PC-3 (cell line): ENCODE measurements around the gene MMP23B. TPM values are rescaled to one million over a fixed set of nuclear protein-coding genes. Genes with fewer than 3 reads are reported as not detected.
"Not testable (repeated sequence)": the region's sequence is repeated elsewhere in the genome, so short reads cannot be mapped to it uniquely, and the experiment has no call there.

Experiments
- ATAC-seq: fragments of 200-7000 bp; cut with Tn5 transposase; 2 replicates; pipeline ENCODE4 v1.9.1; 2020; ENCODE audit warnings: mild to moderate bottlenecking, moderate library complexity
- BruUV-seq: library from RNA; stranded (reverse); fragments of 400-500 nt; replicated peaks from 2 replicates; lab custom pipeline; 2021; lab: Mats Ljungman, UMichigan
- CTCF ChIA-PET: fragments of 300-600 bp; sonication (Branson Sonifier 250); formaldehyde crosslinking; loops from one replicate; lab custom pipeline; 2022; ENCODE audit warnings: antibody characterized with exemption; lab: Charles Lee
- POLR2A ChIA-PET: fragments of 300-600 bp; sonication (Branson Sonifier 250); formaldehyde crosslinking; loops from one replicate; lab custom pipeline; 2022; ENCODE audit warnings: antibody characterized with exemption; ENCODE audit not compliant: unreplicated experiment; lab: Charles Lee
- DNase-seq: peaks from one replicate; pipeline ENCODE4 v3.0.0-alpha.2; 2015
- H2AFZ ChIP-seq: fragments of 300-600 bp; sonication (generic); 2 replicates; pipeline ENCODE4 v1.6.0; 2016; ENCODE audit warnings: antibody characterized with exemption, low read length
- H3F3A ChIP-seq: fragments of 300-600 bp; sonication (generic); one replicate; pipeline ENCODE4 v1.6.0; 2017; ENCODE audit warnings: antibody characterized with exemption, low read length, control low read depth, mild to moderate bottlenecking; ENCODE audit not compliant: unreplicated experiment
- H3K27ac ChIP-seq: fragments of 300-600 bp; sonication (generic); 2 replicates; pipeline ENCODE4 v1.5.1; 2016; ENCODE audit warnings: mild to moderate bottlenecking, low read length
- H3K27me3 ChIP-seq: fragments of 300-600 bp; sonication (generic); 2 replicates; pipeline ENCODE4 v1.6.1; 2016; ENCODE audit warnings: low read length, mixed read lengths
- H3K36me3 ChIP-seq: fragments of 300-600 bp; sonication (generic); 2 replicates; pipeline ENCODE4 v1.6.1; 2016; ENCODE audit warnings: low read depth, mixed run types, low read length, mixed read lengths
- H3K4me1 ChIP-seq: fragments of 300-600 bp; sonication (generic); 2 replicates; pipeline ENCODE4 v1.5.1; 2016; ENCODE audit warnings: low read length; ENCODE audit not compliant: insufficient read depth
- H3K4me2 ChIP-seq: fragments of 300-600 bp; sonication (generic); 2 replicates; pipeline ENCODE4 v1.6.0; 2016; ENCODE audit warnings: low read length
- H3K4me3 ChIP-seq: fragments of 300-600 bp; sonication (generic); 2 replicates; pipeline ENCODE4 v1.5.1; 2016; ENCODE audit warnings: mild to moderate bottlenecking, low read length, mixed read lengths
- H3K79me2 ChIP-seq: fragments of 300-600 bp; sonication (generic); 2 replicates; pipeline ENCODE4 v1.6.1; 2017; ENCODE audit warnings: low read length, mixed read lengths
- H3K9ac ChIP-seq: fragments of 300-600 bp; sonication (generic); 2 replicates; pipeline ENCODE4 v1.6.0; 2016; ENCODE audit warnings: mild to moderate bottlenecking, low read length
- H3K9me2 ChIP-seq: fragments of 300-600 bp; sonication (generic); replicated peaks from 2 replicates; pipeline ENCODE4 v1.6.1; 2016; ENCODE audit warnings: mixed run types, low read length, mixed read lengths
- H3K9me3 ChIP-seq: fragments of 300-600 bp; sonication (generic); 2 replicates; pipeline ENCODE4 v1.6.1; 2016; ENCODE audit warnings: low read length, mixed read lengths
- H4K20me1 ChIP-seq: fragments of 300-600 bp; sonication (generic); 2 replicates; pipeline ENCODE4 v1.6.1; 2016; ENCODE audit warnings: low read length, mixed read lengths
- CTCF ChIP-seq: fragments of 300-600 bp; sonication (generic); conservative IDR thresholded peaks from 2 replicates; pipeline ENCODE4 v1.5.1; 2017; ENCODE audit warnings: antibody characterized with exemption, low read depth, mild to moderate bottlenecking, low read length
- EZH2 ChIP-seq: fragments of 300-600 bp; sonication (generic); IDR thresholded peaks from one replicate; pipeline ENCODE4 v1.6.1; 2017; ENCODE audit warnings: antibody characterized with exemption, mild to moderate bottlenecking, low read length; ENCODE audit not compliant: unreplicated experiment
- EZH2phosphoT487 ChIP-seq: fragments of 300-600 bp; sonication (generic); IDR thresholded peaks from 2 replicates; pipeline ENCODE4 v1.6.1; 2018; ENCODE audit warnings: mild to moderate bottlenecking, antibody characterized with exemption, low read length, borderline replicate concordance
- intact Hi-C: fragments of 100-400 bp; cut with micrococcal nuclease; formaldehyde crosslinking; loops from 2 replicates; pipeline ENCODE4 v1.9.0; 2023
- total RNA-seq: library from RNA; depleted of rRNA; stranded (reverse); fragments of >200 nt; gene quantifications from 2 replicates; pipeline ENCODE4 v1.2.3, GENCODE V29; 2014

The MMP23B gene
- total RNA-seq, 1 experiment from 2014 or later: 28.4 TPM

GRCh38 chr1:1630965-1631781 is 800 bp upstream of the MMP23B start:
- no peak overlapping the region for H3K9ac ChIP-seq
- peak overlapping the region; percentile 54 for H2AFZ ChIP-seq
- TF ChIP-seq EZH2phosphoT487: no peak
- TF ChIP-seq EZH2: no peak
- no peak for TF ChIP-seq CTCF

DNA sequence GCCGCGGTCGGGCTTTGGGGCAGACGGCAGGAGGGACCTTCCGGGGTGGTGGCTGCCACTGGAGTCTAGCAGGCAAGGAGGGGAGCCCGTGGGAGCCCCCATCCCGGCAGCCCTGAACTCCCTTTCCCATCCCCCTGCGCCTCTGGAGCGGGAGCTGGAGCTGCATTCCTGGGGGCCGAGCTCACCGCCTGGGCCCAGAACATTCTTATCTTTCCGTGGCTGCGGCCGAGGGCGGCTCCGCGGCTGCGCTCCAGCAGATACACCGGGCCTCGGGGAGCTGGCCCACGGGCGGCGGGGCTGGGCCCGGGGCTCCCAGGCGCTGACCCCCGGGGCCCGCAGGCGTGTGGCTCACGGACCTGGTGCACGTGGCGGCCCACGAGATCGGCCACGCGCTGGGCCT is 1.4 kb downstream of the MMP23B start:
- H3K27me3 ChIP-seq, H3F3A ChIP-seq, H3K27ac ChIP-seq, POLR2A ChIA-PET, DNase-seq, intact Hi-C loops, H2AFZ ChIP-seq, H3K4me2 ChIP-seq, H3K4me3 ChIP-seq, H3K79me2 ChIP-seq, CTCF ChIA-PET, H3K9me2 ChIP-seq, H3K9me3 ChIP-seq, ATAC-seq, H3K9ac ChIP-seq, H3K4me1 ChIP-seq, BruUV-seq, H4K20me1 ChIP-seq: not testable (repeated sequence)
- peaks cover 12% of the 10 kb centered on the region; the same call in 1 of the 2 replicates for H3K36me3 ChIP-seq

More at GRCh38 chr1:1630965-1631781, 800 bp upstream of the MMP23B start:
- Histone ChIP-seq H3K36me3 (no peaks in the 10 kb centered on the region), H3K79me2 (no peaks in the 10 kb centered on the region), H3K9me3 (no peaks in the 10 kb centered on the region), H4K20me1 (no peaks in the 10 kb centered on the region), H3F3A (no peaks in the 10 kb centered on the region), H3K4me1 (peaks cover 7% of the 10 kb centered on the region; the same call in 1 of the 2 replicates), H3K9me2 (no peaks in the 10 kb centered on the region), H3K4me2 (peak overlapping the region; percentile 73), H3K27ac (no peak overlapping the region), H3K4me3 (peak overlapping the region; percentile 64), H3K27me3 (no peaks in the 10 kb centered on the region)
- no TSS peak for BruUV-seq
- CTCF ChIA-PET: interaction anchor here (0.6 kb wide), 1 partner anchor 16 kb away, joined by 4 read pairs; the partner anchor contains the start of gene MIB2
- DNase-seq (peak; percentile 23), ATAC-seq (peak; percentile 44)
- POLR2A ChIA-PET: interaction anchor here (0.5 kb wide), 1 partner anchor 171 kb away, joined by 5 read pairs; no protein-coding TSS in a partner anchor
- intact Hi-C loops: no loop called here

DNA sequence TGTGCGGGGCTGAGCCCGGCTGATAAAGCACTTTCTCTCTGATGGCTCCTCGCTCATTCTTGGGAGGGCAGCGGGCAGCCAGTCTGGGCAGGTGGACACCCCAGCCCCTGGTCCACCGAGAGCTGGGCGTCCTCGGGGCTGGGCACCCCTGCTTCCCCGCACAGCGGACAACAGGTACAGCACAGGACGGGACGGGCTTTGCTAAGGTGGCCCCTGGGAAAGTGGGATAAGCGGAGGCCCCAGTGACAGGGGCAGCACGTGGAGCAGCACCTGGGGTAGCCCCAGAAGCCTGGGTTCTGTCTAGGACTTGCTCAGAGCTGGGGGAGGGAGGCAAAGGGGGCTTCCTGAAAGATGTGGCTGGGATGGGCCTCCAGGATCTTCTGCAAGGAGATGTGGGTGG is 2.6 kb downstream of the MMP23B start:
- not testable (repeated sequence) for H3K9me2 ChIP-seq, BruUV-seq, H3K27me3 ChIP-seq

GRCh38 chr1:1636621-1637478 is 4.9 kb downstream of the MMP23B start:
- H3K27me3 ChIP-seq, H3F3A ChIP-seq, intact Hi-C loops, H3K9me3 ChIP-seq, H3K4me3 ChIP-seq, CTCF ChIA-PET, H3K9me2 ChIP-seq, H3K4me1 ChIP-seq, H3K27ac ChIP-seq, BruUV-seq, H3K9ac ChIP-seq, POLR2A ChIA-PET, H3K79me2 ChIP-seq, H4K20me1 ChIP-seq, H2AFZ ChIP-seq, ATAC-seq, H3K4me2 ChIP-seq, DNase-seq: not testable (repeated sequence)
- H3K36me3 ChIP-seq: peaks cover 12% of the 10 kb centered on the region; the same call in 1 of the 2 replicates

More for the DNA sequence above, 2.6 kb downstream of the MMP23B start:
- DNase-seq, H2AFZ ChIP-seq, CTCF ChIA-PET, H3K9me3 ChIP-seq, H3K4me2 ChIP-seq, intact Hi-C loops, POLR2A ChIA-PET, H3F3A ChIP-seq, H3K9ac ChIP-seq, H4K20me1 ChIP-seq, H3K27ac ChIP-seq, H3K4me3 ChIP-seq, ATAC-seq, H3K4me1 ChIP-seq, H3K79me2 ChIP-seq: not testable (repeated sequence)
- H3K36me3 ChIP-seq: peaks cover 12% of the 10 kb centered on the region; the same call in 1 of the 2 replicates

- H3K27ac ChIP-seq, H3K4me1 ChIP-seq, H3F3A ChIP-seq, BruUV-seq, ATAC-seq, H2AFZ ChIP-seq, intact Hi-C loops, H3K9ac ChIP-seq, DNase-seq, H3K4me2 ChIP-seq, H3K4me3 ChIP-seq, H3K9me2 ChIP-seq, H3K9me3 ChIP-seq, H3K27me3 ChIP-seq, CTCF ChIA-PET, H4K20me1 ChIP-seq, POLR2A ChIA-PET, H3K79me2 ChIP-seq: not testable (repeated sequence)
- H3K36me3 ChIP-seq: peaks cover 12% of the 10 kb centered on the region; the same call in 1 of the 2 replicates
Observed at GRCh38 chr1:1637479-1637875, 5.5 kb downstream of the MMP23B start.
